Activated CD4-positive, alpha-beta T cell treated with anti-CD3 and anti-CD28 coated beads, Interleukin-2, Interleukin-6, amounts not matched to agents 100 ng/mL and 50 ng/mL, durations not matched to agents 16 hours and 8 hours (primary cell): Measurements from ENCODE around the gene IPO13.

ENCODE experiments used
- DNase-seq: peaks from one replicate; pipeline ENCODE4 v3.0.0-alpha.2; 2020

Gene IPO13

GRCh38 chr1:43931711-43932660 is 14.8 kb upstream of the IPO13 start:
- no peak for DNase-seq

GRCh38 chr1:43932786-43933385 is 13.9 kb upstream of the IPO13 start:
- no peak for DNase-seq

- DNase-seq, result peak; percentile 11
These were observed 13.2 kb upstream of the IPO13 start, which contains the start of gene ARTN for GRCh38 chr1:43933386-43934100. Gene ARTN, plus strand, starts transcription at chr1:43933801. Its CDS starts 1,856 bp downstream, at chr1:43935657.

GRCh38 chr1:43934101-43934985 is 12.4 kb upstream of the IPO13 start:
- DNase-seq, result peak; percentile 73

- no peak for DNase-seq
These were observed 11.8 kb upstream of the IPO13 start for GRCh38 chr1:43934986-43935324.

- no peak for DNase-seq
These were observed 10.9 kb upstream of the IPO13 start for GRCh38 chr1:43935711-43936427.

- DNase-seq, result peak; percentile 27
These were observed 10.2 kb upstream of the IPO13 start for GRCh38 chr1:43936431-43937151.

GRCh38 chr1:43937179-43937865 is 9.4 kb upstream of the IPO13 start:
- DNase-seq, result no peak

GRCh38 chr1:43938383-43938782 is 8.4 kb upstream of the IPO13 start:
- no peak for DNase-seq

GRCh38 chr1:43938892-43939587 is 7.7 kb upstream of the IPO13 start:
- DNase-seq, result no peak

GRCh38 chr1:43942411-43942810 is 4.3 kb upstream of the IPO13 start:
- DNase-seq, result no peak

GRCh38 chr1:43944860-43945259 is 1.9 kb upstream of the IPO13 start:
- no peak for DNase-seq

- DNase-seq, result no peak
These were observed 995 bp upstream of the IPO13 start for GRCh38 chr1:43945674-43946235.

- no peak for DNase-seq
These were observed 517 bp downstream of the IPO13 start for GRCh38 chr1:43947061-43947873.

- DNase-seq, result no peak
These were observed 1.2 kb downstream of the IPO13 start for GRCh38 chr1:43947874-43948437.

- DNase-seq, result no peak
These were observed 2.9 kb downstream of the IPO13 start for GRCh38 chr1:43949678-43950077.

GRCh38 chr1:43951021-43951985 is 4.6 kb downstream of the IPO13 start:
- no peak for DNase-seq
